HG02970 (cell line): Measurements from ENCODE around the gene TMEM151B.
A peak's percentile ranks its signal among the peaks of the same experiment; 100 is the strongest.
"Not testable (repeated sequence)": the region's sequence is repeated elsewhere in the genome, so short reads cannot be mapped to it uniquely, and the experiment has no call there.

Experiments
- ATAC-seq: cut with Tn5 transposase; IDR thresholded peaks from one replicate; pipeline ENCODE4 v1.9.1; 2021; ENCODE audit warnings: mild to moderate bottlenecking, moderate library complexity, moderate number of reproducible peaks; ENCODE audit not compliant: unreplicated experiment, low FRiP score

TMEM151B gene

DNA sequence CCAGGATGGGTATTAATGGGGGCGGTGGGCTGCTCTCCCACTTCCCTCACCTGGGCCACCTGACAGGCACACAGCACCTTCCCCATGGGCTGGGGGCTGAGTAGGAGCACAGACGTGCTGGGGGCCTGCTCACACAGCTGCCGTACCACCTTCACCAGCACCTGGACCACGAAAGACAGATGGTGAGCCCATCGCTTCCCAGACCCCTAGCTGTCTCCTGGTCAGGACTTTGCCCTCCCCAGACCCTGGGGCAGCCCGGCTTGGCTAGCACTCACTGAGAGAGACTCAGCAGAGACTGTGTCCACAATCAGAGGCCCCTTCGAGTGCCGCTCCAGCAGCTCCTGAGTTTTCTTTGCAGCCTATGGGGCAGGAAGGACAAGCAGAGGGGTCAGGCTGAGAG is 30.9 kb downstream of the TMEM151B start:
- ATAC-seq = no peak

- ATAC-seq = no peak
Measured at GRCh38 chr6:44301782-44302564, 31.7 kb downstream of the TMEM151B start.

DNA sequence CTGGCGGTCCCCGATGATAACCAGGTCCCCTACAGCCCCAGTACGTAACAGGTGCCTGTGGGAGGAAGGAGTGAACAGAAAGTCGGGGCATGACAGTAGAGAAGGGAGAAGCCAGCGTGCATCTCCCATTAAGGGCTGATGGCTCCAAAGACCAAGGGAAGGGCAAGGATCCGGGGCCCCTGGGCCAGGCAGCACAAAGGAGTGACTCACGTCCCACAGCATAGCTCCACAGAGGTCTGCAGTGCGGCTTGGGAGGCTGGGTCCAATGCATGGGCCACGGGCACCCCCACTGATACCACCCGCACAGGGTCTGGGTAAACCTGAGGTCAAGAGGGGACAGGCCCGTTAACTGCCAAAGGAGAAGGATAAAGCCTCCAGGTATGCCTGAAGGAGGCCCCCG is 32.6 kb downstream of the TMEM151B start:
- no peak for ATAC-seq

DNA sequence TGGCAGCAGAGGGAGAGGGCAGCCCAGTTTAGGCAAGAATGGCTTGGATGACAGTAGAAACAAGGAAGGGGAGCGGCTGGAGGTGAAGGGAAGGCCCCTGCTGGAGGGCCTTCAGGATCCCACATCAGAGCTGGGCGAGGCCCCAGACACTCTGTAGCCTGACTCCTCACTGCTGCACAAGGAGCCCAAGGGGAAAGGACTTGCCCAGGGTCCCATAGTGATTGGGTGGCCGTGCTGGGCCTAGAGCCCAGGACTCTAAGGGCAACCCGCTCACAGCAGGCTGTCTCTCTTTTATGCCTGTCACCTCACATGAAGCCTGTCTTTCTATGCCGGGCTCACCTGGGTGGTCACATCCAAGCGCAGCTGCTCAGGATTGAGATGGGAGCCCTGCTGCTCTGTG is 33.6 kb downstream of the TMEM151B start:
- ATAC-seq = no peak

GRCh38 chr6:44304282-44305199 is 34.3 kb downstream of the TMEM151B start:
- no peak for ATAC-seq

GRCh38 chr6:44305200-44305725 is 35.0 kb downstream of the TMEM151B start:
- no peak for ATAC-seq

GRCh38 chr6:44306710-44307109 is 36.5 kb downstream of the TMEM151B start:
- ATAC-seq = no peak

GRCh38 chr6:44307217-44307616 is 37.0 kb downstream of the TMEM151B start:
- no peak for ATAC-seq

GRCh38 chr6:44309092-44309491 is 38.8 kb downstream of the TMEM151B start:
- no peak for ATAC-seq

- ATAC-seq = no peak
Measured at GRCh38 chr6:44309631-44310030, 39.4 kb downstream of the TMEM151B start.

GRCh38 chr6:44310241-44310640 is 40.0 kb downstream of the TMEM151B start:
- no peak for ATAC-seq

DNA sequence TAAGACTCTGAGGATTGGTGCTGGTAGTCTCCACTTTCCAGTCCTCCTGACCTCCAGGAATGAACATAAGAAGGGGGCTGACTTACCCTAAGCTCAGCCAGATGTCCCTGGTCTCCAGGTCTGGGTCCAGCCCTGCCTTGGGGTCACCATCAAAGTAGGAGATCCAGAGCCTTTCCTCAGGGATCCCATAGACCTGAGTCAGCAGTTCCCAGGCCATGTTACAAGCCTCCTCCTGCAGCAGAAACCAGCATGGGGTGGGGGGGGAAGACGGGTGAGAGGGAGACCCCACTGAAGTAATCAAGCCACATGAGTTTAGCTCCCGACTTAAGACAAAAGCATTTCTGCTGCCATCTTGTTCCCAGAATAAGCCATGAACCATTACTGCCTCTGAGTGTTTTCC is 41.1 kb downstream of the TMEM151B start:
- no peak for ATAC-seq

DNA sequence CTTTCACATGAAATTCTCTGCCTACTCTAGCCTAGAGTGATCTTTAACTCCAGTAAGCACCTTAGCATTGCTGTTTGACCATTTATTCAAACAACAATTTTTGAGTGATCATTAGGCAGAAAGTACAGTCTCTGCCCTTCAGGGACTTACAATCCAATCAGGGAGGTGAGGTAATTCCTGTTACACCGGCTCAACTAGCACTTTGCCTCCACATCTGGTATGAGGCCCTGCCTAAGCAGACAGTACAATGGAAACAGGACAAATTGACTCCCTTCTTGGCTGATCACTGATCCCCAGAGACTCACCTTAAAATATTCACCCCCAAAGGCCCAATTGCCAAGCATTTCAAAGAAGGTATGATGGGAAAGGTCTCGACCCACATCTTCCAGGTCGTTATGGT is 41.5 kb downstream of the TMEM151B start:
- no peak for ATAC-seq

DNA sequence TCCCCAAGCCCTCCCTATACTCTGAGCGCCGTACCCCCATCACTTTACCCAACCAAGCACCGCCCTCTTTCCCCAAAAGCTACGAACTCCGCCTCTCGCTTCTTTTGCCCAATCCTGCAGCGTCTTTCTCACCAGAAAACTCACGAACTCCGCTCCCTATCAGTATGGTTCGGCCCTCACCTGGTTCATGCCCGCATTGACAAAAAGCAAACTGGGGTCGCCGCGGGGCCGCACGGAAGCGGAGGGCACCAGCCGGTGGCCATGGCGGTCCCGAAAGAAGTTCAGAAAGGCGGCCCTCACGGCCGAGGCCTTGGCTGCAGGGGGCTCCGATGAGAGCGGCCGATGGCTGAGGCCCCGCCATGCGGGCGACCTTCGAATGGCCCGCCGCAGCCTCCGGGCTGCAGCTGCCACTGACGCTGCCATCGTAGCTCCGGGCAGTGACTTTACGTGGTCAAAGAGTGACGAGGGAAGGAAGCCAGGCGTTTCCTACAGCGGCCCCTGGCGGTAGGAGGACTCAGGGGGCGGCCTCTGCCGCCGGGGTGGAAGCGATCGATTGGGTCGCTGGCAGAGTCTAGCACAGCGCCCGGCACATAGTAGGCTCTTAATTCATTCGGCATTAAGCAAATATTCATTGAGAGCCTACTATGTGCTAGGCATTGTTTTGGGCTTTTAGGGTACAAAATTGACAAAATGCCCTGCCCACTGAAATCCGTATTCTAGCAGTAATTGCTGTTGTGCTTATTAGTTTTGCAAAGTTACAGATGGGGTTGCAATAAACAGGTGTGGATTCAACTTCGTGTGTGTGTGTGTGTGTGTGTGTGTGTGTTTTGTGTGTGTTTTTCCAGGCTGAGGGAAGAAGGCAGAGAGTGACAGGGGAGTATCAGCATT is 42.9 kb downstream of the TMEM151B start, which contains the start of gene AARS2:
AARS2 (minus strand) TSS at position 447 of the 888 bp plus-strand sequence; CDS start at position 423, 24 bp downstream.
- peak; percentile 85 for ATAC-seq

DNA sequence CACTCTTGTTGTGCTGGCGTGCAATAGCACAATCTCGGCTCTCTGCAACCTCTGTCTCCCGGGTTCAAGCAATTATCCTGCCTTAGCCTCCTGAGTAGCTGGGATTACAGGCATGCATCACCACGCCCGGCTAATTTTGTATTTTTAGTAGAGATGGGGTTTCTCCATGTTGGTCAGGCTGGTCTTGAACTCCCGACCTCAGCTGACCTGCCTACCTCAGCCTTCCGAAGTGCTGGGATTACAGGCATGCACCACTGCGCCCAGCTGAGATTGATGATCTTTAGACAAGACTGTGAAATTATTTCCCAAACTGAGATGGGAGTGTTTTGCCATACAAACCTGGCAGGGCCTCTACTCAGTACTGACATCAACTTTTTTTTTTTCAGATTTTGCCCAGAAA is 44.4 kb downstream of the TMEM151B start:
- not testable (repeated sequence) for ATAC-seq

GRCh38 chr6:44315516-44315915 is 45.3 kb downstream of the TMEM151B start:
- ATAC-seq = no peak

DNA sequence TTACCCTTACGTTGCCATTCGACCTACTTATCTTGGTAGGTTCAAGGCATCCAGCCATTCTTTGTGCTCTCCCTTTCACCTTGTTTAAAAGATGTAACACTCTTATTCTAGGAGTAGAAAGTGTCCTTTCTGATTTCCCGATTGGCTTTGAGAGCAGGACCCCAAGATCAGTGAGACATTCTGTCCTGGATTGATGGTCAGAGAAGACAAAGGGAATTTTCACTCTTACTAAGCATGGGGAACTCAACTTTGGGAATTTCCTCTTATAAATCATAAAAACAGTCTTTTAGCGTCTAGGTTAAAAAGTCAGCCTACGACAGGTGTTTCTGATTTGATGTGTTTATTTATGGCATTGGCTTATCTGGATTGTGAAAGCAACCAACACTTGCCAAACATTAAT is 45.7 kb downstream of the TMEM151B start:
- ATAC-seq = no peak

DNA sequence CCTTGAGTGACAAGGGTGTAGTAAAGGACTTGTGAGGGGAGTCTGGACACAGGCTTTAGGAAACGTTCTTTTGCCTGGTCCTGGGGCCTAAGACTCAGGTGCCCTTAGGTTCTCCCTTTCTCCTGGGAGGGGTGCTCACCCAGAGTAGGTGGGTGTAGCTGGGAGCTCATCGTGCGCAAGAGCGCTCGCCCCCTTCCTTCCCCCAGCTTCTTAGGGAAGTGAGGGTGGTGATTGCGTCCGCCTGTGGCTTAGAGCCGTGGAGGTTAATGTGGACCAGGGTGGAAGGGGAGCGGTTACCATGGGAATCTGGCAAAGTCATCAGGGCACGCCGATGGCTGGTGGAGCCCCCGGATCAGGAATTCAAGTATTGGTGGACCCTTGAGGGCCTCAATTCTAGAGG is 46.2 kb downstream of the TMEM151B start:
- ATAC-seq = no peak

DNA sequence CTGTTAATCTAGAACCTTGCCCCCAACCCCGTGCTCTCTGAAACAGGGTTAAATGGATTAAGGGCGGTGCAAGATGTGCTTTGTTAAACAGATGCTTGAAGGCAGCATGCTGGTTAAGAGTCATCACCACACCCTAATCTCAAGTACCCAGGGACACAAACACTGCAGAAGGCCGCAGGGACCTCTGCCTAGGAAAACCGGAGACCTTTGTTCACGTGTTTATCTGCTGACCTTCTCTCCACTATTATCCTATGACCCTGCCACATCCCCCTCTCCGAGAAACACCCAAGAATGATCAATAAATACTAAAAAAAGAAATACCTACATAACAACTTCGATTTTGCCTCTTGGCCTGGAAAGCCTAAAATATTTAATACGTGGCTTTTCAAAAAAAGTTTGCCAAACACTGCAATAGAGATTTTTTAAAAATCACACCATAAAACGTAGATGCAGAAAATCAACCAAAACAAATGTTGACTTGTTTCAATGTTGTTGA is 46.9 kb downstream of the TMEM151B start:
- ATAC-seq = not testable (repeated sequence)

DNA sequence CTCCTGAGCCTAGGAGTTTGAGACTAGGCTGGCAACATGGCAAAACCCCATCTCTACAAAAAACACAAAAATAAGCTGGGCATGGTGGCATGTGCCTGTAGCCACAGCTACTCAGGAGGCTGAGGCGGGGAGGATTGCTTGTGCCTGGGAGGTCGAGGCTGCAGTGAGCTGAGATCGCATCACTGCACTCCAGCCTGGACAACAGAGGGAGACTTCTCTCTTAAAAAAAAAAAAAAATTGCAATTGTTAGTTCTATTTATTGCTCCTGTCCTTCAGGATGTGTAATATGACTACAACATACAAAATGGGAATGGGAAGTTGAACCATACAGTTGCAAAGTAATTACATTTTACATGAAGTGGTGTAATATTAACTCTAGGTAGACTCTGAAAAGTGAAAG is 51.0 kb downstream of the TMEM151B start:
- ATAC-seq = no peak
